Amniotic stem cell (primary cell): ENCODE results near the gene CCSAP.

ENCODE experiments used
- DNase-seq: peaks from one replicate; lab custom pipeline; 2025; lab: John Stamatoyannopoulos, UW

The CCSAP gene

GRCh38 chr1:229286099-229286766 is 56.6 kb downstream of the CCSAP start:
- no peak for DNase-seq

GRCh38 chr1:229285440-229285839 is 57.4 kb downstream of the CCSAP start:
- DNase-seq, result no peak

- DNase-seq, result no peak
These were observed 58.0 kb downstream of the CCSAP start for GRCh38 chr1:229284887-229285286.

- no peak for DNase-seq
These were observed 59.6 kb downstream of the CCSAP start for GRCh38 chr1:229283183-229283611.

- no peak for DNase-seq
These were observed 60.5 kb downstream of the CCSAP start for GRCh38 chr1:229282295-229282823.

- no peak for DNase-seq
These were observed 61.4 kb downstream of the CCSAP start for GRCh38 chr1:229281339-229281926.

GRCh38 chr1:229280921-229281320 is 61.9 kb downstream of the CCSAP start:
- no peak for DNase-seq

- no peak for DNase-seq
These were observed 62.6 kb downstream of the CCSAP start for GRCh38 chr1:229280037-229280828.

- DNase-seq, result no peak
These were observed 63.6 kb downstream of the CCSAP start for GRCh38 chr1:229279242-229279641.

GRCh38 chr1:229278120-229278741 is 64.6 kb downstream of the CCSAP start:
- no peak for DNase-seq

- DNase-seq, result no peak
These were observed 67.8 kb downstream of the CCSAP start for GRCh38 chr1:229275005-229275404.

- no peak for DNase-seq
These were observed 69.2 kb downstream of the CCSAP start for GRCh38 chr1:229273507-229274232.

- no peak for DNase-seq
These were observed 70.4 kb downstream of the CCSAP start for GRCh38 chr1:229272164-229273158.

GRCh38 chr1:229271448-229272159 is 71.2 kb downstream of the CCSAP start:
- no peak for DNase-seq
